Neural cell (in vitro differentiated cells): Measurements from ENCODE around the gene SLAMF6.

Source experiments
- CTCF ChIP-seq: fragments of 450-650 bp; IDR thresholded peaks from 2 replicates; pipeline ENCODE4 v1.5.1; 2014; ENCODE audit warnings: antibody characterized with exemption, mild to moderate bottlenecking, moderate library complexity; ENCODE audit not compliant: poor library complexity, severe bottlenecking
- EP300 ChIP-seq: fragments of 450-650 bp; conservative IDR thresholded peaks from 2 replicates; pipeline ENCODE4 v1.6.1; 2014; ENCODE audit warnings: antibody characterized with exemption, mild to moderate bottlenecking, moderate library complexity; ENCODE audit not compliant: poor library complexity, severe bottlenecking
- MXI1 ChIP-seq: fragments of 450-650 bp; conservative IDR thresholded peaks from 2 replicates; pipeline ENCODE4 v1.6.1; 2014; ENCODE audit warnings: antibody characterized with exemption, mild to moderate bottlenecking; ENCODE audit not compliant: poor library complexity, severe bottlenecking
- POLR2AphosphoS5 ChIP-seq: IDR thresholded peaks from 2 replicates; pipeline ENCODE4 v1.6.1; 2012
- REST ChIP-seq: IDR thresholded peaks from 2 replicates; pipeline ENCODE4 v1.6.1; 2012; ENCODE audit warnings: borderline replicate concordance
- SMC3 ChIP-seq: fragments of 450-650 bp; conservative IDR thresholded peaks from 2 replicates; pipeline ENCODE4 v1.6.1; 2014; ENCODE audit warnings: antibody characterized with exemption, mild to moderate bottlenecking, moderate library complexity; ENCODE audit not compliant: poor library complexity

- TF ChIP-seq EP300, result no peak
- TF ChIP-seq CTCF, result no peak
- no peak for TF ChIP-seq POLR2AphosphoS5
- no peak for TF ChIP-seq MXI1
- no peak for TF ChIP-seq REST
- TF ChIP-seq SMC3, result no peak
Measured at GRCh38 chr1:160459056-160459455, 64.0 kb downstream of the SLAMF6 start.
